Measurements from ENCODE around the gene NAPB. TPM values are rescaled to one million over a fixed set of nuclear protein-coding genes. Genes with fewer than 3 reads are reported as not detected.

NAPB gene
- total and polyA plus RNA-seq, 8 donors, result 2.3 to 11.7 (median 4.2) TPM

- FAIRE-seq (no peak), ATAC-seq (no peak), DNase-seq (no peak)
- no peaks in the 10 kb centered on the region for H3K9me3 ChIP-seq
- no peaks in the 10 kb centered on the region for H3K36me3 ChIP-seq
- H3K4me1 ChIP-seq, result no peaks in the 10 kb centered on the region
- intact Hi-C loops (cut with DNase I), result no loop called here
- H3K27me3 ChIP-seq, result no peaks in the 10 kb centered on the region
- H3K4me3 ChIP-seq, result no peak overlapping the region
- no peak for TF ChIP-seq CTCF (IDR thresholded peaks at IDR 0.05)
- H3K27ac ChIP-seq, result no peak overlapping the region
- 69 to 78% methylated on average over 8 of the region's 8 CpGs for WGBS, 2 donors
Measured at GRCh38 chr20:23326774-23327173, 94.5 kb downstream of the NAPB start.

GRCh38 chr20:23325107-23325506 is 96.2 kb downstream of the NAPB start:
- DNase-seq (no peak), ATAC-seq (no peak), FAIRE-seq (no peak)
- no peak overlapping the region for H3K4me3 ChIP-seq
- no peak overlapping the region for H3K27ac ChIP-seq
- no peaks in the 10 kb centered on the region for H3K27me3 ChIP-seq
- no peak for TF ChIP-seq CTCF (IDR thresholded peaks at IDR 0.05)
- WGBS, 2 donors, result 48 to 65% methylated on average over 3 of the region's 3 CpGs
- intact Hi-C loops (cut with DNase I), result no loop called here
- H3K9me3 ChIP-seq, result no peaks in the 10 kb centered on the region
- H3K36me3 ChIP-seq, result no peaks in the 10 kb centered on the region
- H3K4me1 ChIP-seq, result no peaks in the 10 kb centered on the region

Other genes with a start within 250 kb of the NAPB start
- gene NXT1, start 70.7 kb downstream of the NAPB start, total RNA-seq, result 1 to 10 TPM; 4.2 to 9.6 (median 7.2) TPM
- 1 to 10 TPM; 7.8 to 8.8 TPM for gene NXT1, start 70.7 kb downstream of the NAPB start, polyA plus RNA-seq
- gene GZF1, start 59.3 kb downstream of the NAPB start, total RNA-seq, result 1 to 10 TPM; 3.5 to 7.9 (median 4.2) TPM
- gene GZF1, start 59.3 kb downstream of the NAPB start, polyA plus RNA-seq, result 1 to 10 TPM; 4.3 to 4.5 TPM
- not detected for gene CSTL1, start 18.2 kb upstream of the NAPB start, total RNA-seq
- not detected for gene CSTL1, start 18.2 kb upstream of the NAPB start, polyA plus RNA-seq
- gene CST11, start 31.4 kb upstream of the NAPB start, total RNA-seq, result not detected
- gene CST11, start 31.4 kb upstream of the NAPB start, polyA plus RNA-seq, result not detected
- not detected for gene CST8, start 69.6 kb upstream of the NAPB start, total RNA-seq
- not detected for gene CST8, start 69.6 kb upstream of the NAPB start, polyA plus RNA-seq
- gene CST9L, start 147.0 kb upstream of the NAPB start, total RNA-seq, result not detected
- not detected for gene CST9L, start 147.0 kb upstream of the NAPB start, polyA plus RNA-seq
- gene CST9, start 184.4 kb upstream of the NAPB start, total RNA-seq, result not detected
- gene CST9, start 184.4 kb upstream of the NAPB start, polyA plus RNA-seq, result not detected
- gene CST3, start 216.5 kb upstream of the NAPB start, total RNA-seq, result 100 to 1,000 TPM; 232 to 445 (median 264) TPM
- 100 to 1,000 TPM; 201 to 319 TPM for gene CST3, start 216.5 kb upstream of the NAPB start, polyA plus RNA-seq